Activated CD8-positive, alpha-beta memory T cell treated with anti-CD3 and anti-CD28 coated beads, Interleukin-2, amount 50 U/mL, for 48 hours (primary cell): Measurements from ENCODE around the gene TMEM187.

Experiments
- DNase-seq: peaks from one replicate; pipeline ENCODE4 v3.0.0-alpha.2; 2020

The TMEM187 gene, protein sequence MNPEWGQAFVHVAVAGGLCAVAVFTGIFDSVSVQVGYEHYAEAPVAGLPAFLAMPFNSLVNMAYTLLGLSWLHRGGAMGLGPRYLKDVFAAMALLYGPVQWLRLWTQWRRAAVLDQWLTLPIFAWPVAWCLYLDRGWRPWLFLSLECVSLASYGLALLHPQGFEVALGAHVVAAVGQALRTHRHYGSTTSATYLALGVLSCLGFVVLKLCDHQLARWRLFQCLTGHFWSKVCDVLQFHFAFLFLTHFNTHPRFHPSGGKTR

DNA sequence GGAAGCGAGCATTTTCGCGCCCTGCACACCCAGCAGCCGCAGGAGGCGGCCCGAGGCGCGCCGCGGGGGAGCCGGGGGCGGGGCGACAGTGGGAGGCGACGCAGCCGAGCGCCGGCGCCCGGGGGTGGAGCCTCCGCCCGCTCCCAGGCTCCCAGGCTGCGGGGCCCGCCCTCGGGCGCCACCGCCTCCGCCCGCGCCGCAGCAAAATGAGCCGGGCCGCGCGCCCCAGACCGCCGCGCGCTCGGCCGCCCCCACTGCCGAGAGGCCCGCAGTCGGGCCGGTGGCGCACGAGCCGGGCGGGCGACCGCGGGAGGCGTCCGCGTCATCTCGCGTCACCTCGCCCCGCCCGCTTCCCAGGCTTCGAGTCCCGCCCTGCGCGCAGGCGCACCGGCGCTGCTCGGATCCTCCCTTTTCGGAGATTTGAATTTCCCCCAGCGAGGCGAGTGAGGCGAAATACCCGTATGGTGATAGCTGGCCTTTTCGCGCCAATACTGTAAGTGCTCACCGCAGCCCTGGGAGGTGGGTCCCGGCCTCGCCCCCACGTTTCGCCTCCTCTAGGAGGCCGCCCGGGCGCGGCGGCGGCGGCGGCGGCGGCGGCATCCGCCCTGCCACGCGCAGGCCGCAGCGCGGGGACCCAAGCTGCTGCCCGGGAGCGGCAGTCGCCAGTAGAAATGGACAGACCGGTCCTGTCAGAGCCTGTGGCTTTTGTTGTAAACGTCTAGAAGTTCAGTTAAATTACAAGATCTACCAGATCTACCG lies at the start of gene TMEM187:
Gene TMEM187, plus strand, starts transcription at position 387 of the 759 bp plus-strand sequence. CDS start 9,309 bp downstream, outside the sequence.
- peak; percentile 90 for DNase-seq

DNA sequence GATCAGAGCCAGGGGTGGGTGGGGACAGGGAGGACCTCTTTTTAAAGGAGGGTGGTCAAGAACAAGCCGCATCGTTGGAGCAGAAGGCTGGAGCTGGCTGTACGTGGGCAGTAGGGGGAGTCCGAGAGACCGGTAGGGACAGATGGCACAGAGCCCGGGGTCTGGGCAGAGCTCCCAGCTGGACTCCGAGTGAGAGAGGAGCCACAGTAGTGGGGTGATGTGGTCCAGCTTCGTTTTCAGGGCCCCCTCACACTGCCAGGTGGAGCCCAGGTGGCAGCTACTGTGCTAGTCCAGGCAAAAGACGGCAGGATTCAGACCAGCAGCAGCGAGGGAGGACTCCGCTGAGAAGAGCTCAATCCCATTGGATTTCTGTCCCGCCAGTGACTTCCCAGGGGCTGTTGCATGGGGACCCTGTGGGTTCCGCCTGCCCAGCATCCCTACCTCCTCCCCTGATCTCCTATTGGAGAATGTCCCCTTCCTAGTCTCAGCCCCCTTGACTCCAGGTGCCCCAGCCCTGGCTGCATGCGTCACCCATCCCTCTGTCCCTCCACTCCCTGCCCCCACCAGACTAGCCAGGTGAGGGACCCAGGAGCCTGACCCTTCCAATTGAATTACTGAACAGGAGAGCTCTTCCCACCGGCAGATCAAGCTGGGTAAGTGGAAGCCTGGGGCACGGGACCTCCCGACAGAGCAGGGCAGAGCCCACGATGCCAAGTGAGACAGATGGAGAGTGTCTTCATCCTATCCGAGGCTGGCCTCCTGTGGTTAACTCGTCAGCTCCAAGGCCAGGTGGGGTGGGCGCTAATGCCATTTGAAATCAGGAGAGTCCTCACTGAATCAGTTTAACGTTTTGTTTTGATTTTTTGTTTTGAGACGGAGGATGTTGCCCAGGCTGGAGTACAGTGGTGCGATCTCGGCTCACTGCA lies 49.4 kb upstream of the TMEM187 start:
- no peak for DNase-seq

DNA sequence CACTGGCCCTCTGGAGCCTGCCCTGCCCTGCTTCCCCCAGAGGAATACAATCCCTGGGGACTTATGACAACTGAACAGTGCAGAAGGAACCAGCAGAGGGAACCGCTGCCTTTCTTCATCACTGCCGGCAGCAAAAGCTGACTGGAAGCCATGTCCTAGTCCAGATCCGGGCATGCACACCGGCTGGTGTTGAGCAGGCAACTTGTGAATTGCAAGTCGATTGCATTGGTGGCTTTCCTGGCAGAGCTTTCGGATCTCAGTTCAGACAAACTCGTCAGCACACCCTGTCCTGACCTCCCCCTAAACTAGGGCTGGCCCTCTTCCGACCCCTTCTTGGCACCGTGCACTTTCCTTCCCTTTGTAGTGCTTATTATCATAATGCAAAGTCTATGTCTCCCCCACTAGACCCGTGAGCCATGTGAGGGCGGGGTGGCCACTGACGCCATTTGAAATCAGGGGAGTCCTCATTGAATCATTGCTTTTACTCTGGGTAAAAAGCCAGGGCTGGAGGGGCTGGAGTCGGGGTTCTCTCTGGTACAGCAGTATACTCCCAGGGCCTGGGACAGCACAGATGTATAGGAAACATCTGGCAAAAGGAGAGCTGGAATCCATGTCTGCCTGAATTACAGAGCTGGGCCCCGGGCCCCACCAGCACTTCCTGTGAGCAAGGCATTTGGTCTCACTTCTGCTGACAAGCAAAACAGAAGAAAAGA lies 48.2 kb upstream of the TMEM187 start:
- peak; percentile 60 for DNase-seq

DNA sequence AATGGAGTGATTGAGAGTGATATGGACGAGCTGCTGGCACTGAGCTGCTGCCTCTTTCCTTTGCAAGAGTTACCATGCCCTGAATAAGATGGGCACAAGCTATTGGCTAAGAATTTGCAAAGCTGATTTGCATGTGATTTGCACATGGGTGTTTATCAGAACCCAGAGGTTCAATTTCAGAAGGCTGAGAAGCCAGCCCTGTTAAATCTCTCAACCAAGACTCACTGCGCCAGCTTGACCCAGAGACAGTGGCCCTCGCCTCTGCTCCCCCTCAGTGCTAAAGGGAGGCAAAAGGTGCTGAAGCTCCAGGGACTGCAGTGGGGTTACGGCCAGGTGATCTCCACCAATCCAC lies 47.2 kb upstream of the TMEM187 start:
- no peak for DNase-seq

DNA sequence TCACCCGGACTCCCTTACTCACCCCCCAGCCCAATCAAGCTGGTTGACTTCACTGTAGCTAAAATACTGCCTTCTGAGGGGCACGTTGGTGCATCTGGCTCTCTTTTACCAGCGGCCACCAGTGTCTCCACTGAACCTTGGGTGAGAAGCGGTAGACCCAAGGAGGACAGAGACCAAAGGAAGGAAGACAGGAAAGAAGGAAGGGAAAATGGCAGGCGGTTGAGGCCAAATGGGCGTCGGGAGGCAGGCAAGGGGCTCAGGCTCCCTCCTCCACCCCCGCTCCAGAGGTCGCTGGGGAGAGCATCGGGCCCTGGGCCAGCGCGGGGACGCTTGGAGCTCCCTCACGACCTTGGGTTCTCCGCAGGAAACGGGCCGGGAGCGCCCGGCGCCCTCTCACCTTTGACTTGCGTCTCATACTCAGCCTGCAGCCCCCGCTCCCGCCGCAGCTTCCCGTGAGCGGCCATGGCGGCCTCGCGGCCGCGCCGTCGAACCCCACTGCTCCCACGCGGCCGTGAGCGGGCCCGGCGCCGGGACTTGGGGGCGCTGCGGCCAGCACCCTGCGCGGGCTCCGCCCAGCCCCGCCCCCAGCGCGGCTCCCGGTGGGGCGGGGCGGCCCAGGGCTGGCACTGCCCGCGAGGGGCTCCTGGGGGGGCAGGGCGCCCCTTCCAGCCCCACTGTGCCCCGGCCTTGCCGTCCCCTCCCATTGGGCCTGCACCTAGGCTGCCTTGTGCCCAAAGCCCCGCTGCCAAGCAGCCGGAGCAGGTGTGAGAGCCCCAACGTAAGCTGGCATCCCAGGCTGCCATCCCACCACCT lies 46.6 kb upstream of the TMEM187 start, which contains the start of gene ARHGAP4:
Gene ARHGAP4, minus strand, starts transcription at position 526 of the 813 bp plus-strand sequence. Its CDS starts 62 bp downstream, at position 464.
- peak; percentile 80 for DNase-seq

DNA sequence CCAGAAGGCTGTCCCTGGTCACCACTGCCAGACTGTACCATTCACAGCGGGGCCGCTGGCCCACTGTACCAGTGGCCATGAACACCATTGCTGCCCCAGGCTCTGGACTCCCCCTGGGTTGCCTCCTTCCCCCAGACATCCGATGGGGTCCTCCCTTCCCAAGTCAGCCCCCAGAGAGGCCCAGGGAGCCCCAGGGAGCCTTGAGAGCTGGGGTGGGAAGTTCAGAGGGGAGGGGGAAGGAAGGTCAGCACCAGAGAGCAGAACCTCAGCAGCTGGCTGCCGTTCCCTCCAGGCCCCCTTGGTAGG lies 46.0 kb upstream of the TMEM187 start:
- DNase-seq = no peak

DNA sequence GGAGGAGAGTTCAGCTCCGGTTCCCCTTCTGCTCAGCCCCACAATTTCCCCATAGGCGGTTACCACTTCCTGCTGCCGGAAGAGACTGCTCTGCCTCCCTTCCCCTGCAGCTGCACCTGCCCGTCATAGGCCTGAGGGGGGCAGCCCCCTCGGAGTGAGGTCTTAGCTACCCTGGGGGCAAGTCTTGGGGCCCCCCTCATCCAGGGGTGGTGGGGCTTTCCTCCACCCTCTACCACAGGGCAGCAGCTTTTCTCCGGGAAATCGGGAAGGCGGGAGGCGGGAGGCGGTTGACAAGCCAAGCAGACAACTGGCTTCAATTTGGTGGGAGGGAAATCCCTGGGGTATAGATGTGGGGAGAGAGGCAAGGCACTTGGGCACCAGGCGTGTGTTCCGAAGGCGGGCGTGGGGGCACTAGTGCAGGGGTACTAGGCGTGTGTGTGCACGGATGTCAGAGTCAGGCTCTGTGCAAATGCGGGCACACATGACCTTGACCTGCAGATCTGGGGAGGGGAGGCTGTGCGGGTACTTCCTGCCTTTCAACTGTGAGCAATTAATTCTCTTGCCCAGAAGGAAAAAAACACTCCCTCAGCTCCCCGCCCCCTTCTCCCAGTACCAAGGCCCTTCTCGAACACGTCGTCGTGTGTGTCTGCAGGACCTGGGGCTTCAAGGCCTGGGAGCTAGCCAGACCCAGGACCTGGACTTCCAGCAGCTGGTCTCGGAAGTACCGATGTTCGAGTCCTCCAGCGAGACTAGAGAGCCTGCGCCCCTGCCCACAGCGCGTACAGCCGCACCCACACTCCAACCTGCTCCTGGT lies 45.5 kb upstream of the TMEM187 start:
- DNase-seq = peak; percentile 77

DNA sequence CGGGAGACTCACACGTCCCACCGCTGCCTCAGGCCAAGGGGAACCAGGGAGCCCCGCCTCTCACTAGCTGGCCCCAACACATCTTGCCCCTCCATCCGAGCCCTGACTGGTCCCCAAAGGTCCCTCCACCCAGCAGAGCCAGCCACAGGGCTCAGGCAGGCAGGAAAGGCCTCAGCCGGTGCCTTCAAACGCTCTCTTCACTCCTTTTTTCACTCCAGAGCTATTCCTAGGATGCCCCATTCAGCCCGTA lies 45.0 kb upstream of the TMEM187 start:
- no peak for DNase-seq

DNA sequence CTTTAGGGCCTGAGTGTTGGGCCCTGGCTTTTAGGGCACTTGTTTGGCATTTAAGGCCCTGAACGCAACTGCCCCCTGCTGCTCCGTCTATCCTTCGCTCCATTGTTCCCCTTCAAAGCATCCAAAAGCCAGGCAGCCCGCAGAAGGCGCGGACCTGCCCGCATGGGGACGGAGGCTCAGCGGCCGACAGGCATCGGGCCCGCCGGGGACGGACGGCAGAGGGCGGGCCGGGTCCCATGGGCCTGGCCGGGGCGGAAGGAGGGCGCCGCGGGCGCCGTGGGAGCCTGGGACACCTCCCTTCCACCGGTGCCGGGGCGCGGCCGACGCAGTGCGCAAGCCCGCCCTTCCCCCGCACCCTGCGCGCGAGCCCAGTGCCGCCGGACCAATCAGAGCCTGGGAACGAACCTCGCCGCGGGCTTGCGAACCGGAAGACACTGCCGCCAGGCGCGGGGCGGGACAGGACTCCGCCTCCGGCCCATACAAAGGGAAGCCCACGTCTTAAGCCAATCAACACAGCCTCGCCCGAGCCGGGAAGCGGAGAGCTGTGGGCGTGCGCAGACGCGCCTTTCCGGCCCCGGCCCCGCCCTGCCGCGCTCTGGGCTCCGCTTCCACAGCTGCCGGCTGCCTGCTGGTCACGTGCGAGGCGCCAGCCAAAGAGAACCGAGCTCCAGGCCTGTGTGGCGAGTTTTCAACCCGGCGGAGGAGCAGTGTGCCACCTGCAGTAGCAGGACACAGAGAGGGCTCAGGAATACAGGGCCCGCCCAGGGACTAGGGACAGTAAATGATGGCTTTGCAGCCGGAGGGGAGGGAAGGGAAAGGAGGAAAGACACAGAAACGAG lies 44.4 kb upstream of the TMEM187 start:
- peak; percentile 91 for DNase-seq

DNA sequence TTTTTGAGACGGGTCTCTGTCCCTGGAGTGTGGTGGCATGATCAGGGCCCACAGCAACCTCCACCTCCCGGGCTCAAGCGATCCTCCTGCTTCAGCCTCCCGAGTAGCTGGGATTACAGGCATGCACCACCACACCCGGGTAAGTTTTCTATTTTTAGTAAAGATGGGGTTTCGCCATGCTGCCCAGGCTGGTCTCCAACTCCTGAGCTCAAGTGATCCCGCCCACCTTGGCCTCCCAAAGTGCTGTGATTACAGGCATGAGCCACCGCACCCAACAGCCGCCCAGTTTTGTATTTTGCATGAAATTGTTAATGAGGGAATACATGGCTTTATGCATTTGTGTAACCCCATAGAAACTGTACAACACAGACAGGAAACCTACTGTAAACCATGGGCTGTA lies 43.7 kb upstream of the TMEM187 start:
- no peak for DNase-seq

DNA sequence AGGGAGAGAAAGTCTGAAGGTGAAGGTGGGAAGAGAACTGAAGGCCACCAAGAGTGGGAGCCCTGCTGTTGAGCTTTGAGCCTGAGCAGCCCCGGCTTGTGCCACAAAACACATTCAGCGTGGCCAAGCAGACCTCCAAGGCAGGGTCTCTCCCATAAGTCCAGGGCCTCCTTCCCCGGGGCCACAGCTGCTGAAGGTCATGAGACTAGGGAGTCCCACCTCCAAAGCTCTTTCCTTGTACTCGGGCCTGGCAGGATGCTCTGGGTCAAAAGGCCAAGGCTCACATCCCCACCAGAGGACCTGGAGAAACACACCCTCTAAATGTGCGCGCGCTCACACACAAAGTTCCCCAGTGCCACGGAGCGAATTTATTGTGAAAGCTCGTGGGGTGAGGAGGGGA lies 43.0 kb upstream of the TMEM187 start:
- no peak for DNase-seq

DNA sequence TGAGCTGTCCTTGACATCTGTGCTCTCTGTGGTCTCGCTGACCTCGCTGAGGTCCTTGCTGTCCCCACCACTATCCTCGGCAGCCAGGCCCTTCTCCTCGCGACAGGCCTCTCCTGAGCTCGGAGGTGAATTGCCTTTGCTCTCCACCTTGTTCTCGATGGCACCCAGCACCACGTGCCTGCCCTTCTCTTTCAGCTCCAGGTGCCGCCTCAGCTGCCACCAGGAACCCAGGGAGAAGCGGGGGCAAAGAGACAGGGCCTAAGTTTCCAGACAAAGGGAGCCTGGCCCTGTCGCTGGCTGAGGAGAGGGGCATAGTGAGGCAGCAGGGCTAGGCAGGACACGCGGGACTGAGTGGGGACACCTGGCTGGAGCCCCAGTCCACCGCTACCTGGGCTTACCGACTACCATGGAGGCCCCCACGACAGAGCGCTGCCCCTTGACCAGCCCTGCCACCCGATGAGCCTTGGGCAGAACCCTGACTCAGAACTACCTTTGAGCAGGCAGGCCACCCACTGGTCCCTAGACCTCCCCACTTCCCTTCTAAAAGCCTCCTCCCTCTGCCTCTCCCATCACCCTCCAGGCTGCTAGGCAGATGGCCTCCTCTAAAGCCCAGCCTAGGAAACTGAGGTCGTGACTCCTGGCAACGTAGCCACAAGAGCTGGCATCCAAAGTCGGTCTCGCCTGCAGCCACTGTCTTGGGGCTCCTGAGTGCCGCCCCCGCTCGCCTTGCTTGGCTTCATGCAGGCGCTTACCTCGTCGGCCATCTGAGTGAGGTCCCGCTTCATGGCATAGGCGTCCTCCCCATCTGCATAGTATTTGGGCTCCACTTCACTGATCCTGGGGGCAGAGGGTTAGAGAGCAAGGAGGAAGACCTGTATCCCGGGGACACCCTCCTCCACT lies 42.3 kb upstream of the TMEM187 start:
- no peak for DNase-seq

DNA sequence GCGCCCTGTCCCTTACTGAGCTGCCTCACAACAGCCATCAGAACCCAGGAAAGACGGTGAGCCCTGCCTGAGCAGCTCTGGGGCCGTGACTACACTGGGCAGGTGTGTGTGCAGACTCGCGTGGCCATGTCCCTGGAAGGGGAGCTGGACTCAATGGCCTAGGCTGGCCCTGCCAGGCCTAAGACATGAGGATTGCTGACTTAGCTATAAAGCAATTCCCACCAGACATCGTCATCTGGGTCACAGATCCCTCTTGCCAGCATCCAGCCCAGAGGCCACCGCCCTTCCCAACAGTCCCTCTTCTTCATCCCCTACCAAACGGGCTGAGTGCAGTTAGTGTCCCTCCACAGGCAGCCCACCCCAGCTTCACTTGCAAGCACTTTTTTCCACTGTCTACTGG lies 41.4 kb upstream of the TMEM187 start:
- no peak for DNase-seq

DNA sequence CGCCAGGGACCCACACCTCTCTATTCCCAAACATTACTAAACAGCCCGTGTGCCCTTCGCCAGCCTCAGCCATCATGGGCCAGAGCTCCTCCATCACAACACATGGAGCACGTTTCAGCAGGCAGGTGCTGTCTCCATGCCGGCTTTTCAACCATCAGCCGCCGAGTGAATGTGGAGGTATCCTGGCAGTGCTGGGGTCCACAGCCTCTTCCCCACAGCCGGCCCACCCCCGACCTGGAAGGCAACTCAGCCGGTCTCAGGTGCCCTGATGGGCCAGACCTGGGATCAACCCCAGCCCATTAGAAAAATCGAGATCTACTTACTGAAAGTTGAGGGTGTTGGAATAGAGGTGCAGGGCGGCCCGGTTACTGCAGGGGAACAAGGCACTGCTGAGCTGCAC lies 40.8 kb upstream of the TMEM187 start:
- no peak for DNase-seq

DNA sequence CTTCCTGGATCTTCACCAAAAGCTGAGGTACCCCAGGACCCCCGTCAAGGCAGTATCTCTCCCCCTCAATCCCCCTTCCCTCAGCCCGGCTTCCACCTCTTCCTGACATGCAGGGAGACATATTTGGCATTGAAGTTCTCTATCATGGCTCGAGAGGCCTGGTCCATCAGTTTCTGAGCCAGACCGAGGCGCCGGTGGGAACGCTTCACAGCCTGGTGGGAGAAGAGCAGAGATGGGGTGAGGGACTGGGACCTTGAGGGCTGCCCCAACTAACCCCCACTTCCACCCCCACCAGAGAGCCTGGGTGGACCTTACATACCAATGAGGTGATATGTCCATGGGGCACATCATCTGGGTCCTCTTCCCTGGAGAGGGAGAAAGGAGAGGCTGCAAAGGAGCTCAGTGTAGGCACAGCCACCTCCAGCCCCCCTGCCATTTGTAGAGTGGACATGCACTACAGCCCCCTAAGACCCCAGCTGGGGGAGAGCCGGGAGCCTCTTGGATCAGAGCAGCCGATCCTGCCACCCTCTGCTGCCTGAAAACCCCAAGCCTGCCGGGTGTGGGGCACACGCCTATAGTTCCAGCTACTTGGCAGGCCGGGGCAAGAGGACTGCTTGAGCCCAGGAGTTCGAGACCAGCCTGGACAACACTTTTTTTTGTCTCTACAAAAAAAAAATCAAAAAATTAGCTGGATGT lies 40.2 kb upstream of the TMEM187 start:
- no peak for DNase-seq

DNA sequence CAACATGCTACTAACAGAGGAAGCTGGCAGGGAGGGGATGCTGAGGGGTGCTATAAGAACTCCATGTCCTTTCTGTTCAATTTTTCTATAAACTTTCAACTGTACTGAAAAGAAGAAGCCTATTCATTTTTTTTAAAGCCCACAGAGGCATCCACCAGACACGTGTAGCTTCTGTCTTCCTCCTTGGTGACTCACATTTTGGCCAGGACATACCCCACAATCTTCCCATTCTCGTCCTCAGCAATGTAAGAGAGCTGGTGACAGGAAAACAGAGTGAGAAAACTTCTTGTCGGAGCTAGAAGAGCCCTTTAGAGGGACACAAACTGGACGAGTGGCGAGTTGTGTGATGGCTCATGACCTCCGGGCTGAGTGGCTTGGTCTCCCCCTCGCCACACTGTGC lies 38.8 kb upstream of the TMEM187 start:
- no peak for DNase-seq

DNA sequence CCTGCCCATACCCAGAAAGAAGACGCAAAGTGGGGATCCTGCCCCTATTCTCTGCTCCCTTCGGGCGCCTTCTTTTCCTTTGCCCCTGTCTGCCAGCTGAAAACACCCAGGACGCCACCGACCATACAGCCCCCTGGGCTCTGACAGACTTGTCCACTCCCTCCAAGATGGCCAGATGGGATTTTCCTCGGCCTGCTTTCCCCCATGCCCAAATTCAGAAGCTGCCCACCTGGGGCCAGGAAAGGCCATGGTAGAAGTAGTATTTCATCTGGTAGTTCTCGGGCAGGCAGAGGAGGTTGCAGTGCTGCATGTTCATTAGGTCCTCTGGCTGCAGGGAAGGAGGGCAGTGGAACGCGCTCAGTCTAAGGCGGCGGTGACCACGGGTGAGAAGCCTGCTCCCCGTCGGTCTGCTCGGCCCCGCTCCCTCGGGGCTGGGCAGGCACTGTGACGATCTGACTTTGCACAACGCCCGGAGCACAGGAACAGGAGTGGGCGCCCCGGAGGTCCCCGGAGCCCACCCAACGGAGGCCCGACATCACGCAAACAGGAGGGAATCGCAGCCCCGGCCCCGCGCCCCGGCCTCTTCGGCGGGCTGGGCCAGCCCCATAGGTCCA lies 38.3 kb upstream of the TMEM187 start:
- DNase-seq = no peak

DNA sequence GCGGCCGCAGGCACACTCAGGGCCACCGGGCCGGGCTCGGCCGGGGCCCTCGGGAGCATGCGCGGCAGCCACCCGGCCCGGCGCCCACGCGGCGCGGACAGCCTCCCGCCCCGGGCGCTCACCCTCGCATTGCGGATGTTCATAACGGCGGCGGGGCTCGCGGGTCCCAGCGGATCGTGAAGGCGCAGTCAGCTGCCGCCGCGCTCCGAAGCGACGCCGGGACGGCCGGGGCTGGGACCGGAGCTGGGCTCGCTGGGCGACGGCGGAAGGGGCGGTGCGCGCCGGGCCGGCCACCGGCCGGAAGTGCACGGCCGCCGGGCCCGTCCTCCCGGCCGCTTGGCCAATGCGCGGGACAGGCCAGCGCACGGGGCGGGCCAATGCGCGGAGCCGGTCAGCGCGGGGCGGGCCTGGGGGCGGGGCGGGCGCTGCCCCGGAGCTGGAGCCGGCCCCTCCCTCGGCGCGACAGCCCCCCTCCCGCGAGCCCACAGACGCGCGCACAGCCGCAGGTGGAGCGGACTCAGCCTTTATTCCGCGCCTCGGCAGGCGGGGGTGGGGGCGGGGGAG lies 37.7 kb upstream of the TMEM187 start, which contains the start of gene NAA10:
Gene NAA10, minus strand, starts transcription at position 276 of the 564 bp plus-strand sequence. Its CDS starts 133 bp downstream, at position 143.
- DNase-seq = peak; percentile 76
